ENCODE measurements around the gene TBX4. TPM values are rescaled to one million over a fixed set of nuclear protein-coding genes. Genes with fewer than 3 reads are reported as not detected.

The TBX4 gene
- total RNA-seq, 4 donors from 2014 or later = not detected

DNA sequence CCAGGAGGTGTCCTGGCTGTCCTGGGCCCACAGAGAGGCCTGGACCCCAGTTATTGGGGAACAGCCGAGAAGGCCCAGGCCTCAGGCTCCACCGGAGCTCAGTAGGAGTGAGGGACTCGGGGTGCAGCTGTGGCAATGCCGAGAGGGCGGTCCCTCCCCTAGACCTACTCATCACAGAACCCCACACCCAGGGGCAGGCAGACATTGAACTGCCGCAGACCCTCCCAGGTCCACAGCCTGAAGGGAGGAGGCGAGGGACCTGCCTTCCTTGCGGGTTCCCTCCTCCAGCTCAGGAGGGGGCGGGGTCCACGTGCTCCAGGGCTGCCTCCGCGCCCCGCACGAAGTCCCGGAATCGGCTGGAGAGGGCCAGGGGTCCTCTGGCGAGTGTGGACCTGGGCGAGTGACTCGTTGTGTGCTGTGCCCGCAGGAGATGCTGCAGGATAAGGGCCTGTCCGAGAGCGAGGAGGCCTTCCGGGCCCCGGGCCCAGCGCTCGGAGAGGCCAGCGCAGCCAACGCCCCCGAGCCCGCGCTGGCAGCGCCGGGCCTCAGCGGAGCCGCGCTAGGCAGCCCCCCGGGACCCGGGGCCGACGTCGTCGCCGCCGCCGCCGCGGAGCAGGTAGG is 3.9 kb downstream of the TBX4 start:
- Histone ChIP-seq H3K27ac (no peak overlapping the region), H3K27me3 (peaks cover 0 to 52% of the 10 kb centered on the region in 2 donors), H3K4me1 (peaks cover 0 to 35% (median 6%) of the 10 kb centered on the region in 4 donors), H3K9me3 (no peaks in the 10 kb centered on the region), H3K36me3 (no peaks in the 10 kb centered on the region), H3K4me3 (no peak overlapping the region)
- TF ChIP-seq, protein P1, sequence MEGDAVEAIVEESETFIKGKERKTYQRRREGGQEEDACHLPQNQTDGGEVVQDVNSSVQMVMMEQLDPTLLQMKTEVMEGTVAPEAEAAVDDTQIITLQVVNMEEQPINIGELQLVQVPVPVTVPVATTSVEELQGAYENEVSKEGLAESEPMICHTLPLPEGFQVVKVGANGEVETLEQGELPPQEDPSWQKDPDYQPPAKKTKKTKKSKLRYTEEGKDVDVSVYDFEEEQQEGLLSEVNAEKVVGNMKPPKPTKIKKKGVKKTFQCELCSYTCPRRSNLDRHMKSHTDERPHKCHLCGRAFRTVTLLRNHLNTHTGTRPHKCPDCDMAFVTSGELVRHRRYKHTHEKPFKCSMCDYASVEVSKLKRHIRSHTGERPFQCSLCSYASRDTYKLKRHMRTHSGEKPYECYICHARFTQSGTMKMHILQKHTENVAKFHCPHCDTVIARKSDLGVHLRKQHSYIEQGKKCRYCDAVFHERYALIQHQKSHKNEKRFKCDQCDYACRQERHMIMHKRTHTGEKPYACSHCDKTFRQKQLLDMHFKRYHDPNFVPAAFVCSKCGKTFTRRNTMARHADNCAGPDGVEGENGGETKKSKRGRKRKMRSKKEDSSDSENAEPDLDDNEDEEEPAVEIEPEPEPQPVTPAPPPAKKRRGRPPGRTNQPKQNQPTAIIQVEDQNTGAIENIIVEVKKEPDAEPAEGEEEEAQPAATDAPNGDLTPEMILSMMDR (IDR thresholded peaks at IDR 0.05) = no peak
- no peak for TF ChIP-seq POLR2A (IDR thresholded peaks at IDR 0.05)
- DNase-seq = peak in 2 of 3 donors; percentile 28 to 44

DNA sequence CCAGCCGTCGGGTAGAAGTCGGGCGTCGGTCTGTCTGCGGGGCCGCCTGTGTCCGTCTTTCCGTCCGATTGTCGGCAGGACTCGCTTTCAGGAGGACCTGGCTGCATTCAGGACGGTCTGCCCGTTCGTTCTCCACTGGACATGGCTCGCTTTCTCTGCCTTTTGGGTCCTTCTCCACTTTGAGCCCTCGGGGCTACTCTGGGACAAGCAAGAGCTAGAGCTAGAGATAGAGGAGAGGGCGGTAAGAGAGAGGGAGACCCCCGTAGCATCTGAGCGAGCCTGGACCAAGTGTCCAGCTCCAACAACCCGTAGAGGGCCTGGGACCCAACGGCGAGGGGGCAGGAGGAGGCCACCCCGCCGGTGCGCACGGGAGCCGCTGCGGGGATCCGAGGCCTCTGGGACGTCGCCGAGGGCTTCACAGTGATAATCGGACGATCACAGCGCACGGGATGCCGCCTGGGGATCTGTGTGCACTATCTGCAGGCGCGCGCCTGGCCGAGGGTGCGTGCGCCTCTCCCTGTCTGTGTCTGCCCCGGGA is 4.5 kb downstream of the TBX4 start:
- H3K9me3 ChIP-seq = no peaks in the 10 kb centered on the region
- peak in 2 of 3 donors; percentile 38 to 43 for DNase-seq
- no peaks in the 10 kb centered on the region for H3K36me3 ChIP-seq
- H3K4me1 ChIP-seq = peaks cover 0 to 39% (median 3%) of the 10 kb centered on the region in 4 donors
- H3K4me3 ChIP-seq = peak overlapping the region in 2 of 4 donors; percentile 26 to 27
- no peak overlapping the region for H3K27ac ChIP-seq
- H3K27me3 ChIP-seq = peaks cover 0 to 54% of the 10 kb centered on the region in 2 donors
- TF ChIP-seq POLR2A (IDR thresholded peaks at IDR 0.05) = no peak
- TF ChIP-seq, protein P1 (IDR thresholded peaks at IDR 0.05) = no peak

DNA sequence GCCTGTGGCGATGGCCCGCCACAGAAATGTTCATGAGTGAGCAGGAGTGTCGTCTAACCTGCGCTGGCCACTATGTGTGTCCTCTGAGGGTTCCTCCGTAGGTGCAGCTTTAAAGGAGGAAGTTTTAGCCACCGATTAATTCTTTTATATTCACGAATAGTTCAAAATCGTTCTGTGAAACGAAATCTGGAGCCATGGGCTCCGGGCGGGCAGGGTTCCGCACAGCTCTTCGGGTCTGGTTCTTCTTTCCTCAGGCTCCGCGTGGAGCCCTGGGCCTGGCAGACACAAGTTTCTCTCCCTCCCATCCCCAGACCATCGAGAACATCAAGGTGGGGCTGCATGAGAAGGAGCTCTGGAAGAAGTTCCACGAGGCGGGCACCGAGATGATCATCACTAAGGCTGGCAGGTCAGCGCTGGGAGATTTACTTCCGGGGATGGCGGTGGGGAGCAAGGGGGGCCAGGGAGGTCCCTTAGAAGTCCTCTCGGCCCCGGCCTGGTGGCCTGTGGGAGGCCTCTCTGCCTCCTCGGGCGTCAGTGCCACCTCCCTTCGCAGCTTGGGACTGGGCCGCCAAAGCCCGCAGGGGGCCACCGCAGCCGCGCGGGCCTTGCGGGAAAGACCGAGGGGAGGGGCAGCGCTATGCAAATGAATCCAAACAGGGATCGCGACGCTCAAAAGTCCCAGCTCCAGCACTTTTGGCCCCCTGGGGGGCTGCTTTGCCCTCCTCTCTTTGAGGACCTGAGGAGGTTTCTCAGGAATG is 5.2 kb downstream of the TBX4 start:
- H3K9me3 ChIP-seq = no peaks in the 10 kb centered on the region
- H3K4me3 ChIP-seq = peak overlapping the region in 3 of 4 donors; percentile 9 to 27 (median 26)
- no peak for TF ChIP-seq POLR2A (IDR thresholded peaks at IDR 0.05)
- TF ChIP-seq, protein P1 (IDR thresholded peaks at IDR 0.05) = no peak
- H3K4me1 ChIP-seq = peaks cover 0 to 39% (median under 1%) of the 10 kb centered on the region in 4 donors
- H3K27me3 ChIP-seq = peaks cover 0 to 51% of the 10 kb centered on the region in 2 donors
- H3K36me3 ChIP-seq = no peaks in the 10 kb centered on the region
- peak in 2 of 3 donors; percentile 37 to 40 for DNase-seq
- no peak overlapping the region for H3K27ac ChIP-seq

DNA sequence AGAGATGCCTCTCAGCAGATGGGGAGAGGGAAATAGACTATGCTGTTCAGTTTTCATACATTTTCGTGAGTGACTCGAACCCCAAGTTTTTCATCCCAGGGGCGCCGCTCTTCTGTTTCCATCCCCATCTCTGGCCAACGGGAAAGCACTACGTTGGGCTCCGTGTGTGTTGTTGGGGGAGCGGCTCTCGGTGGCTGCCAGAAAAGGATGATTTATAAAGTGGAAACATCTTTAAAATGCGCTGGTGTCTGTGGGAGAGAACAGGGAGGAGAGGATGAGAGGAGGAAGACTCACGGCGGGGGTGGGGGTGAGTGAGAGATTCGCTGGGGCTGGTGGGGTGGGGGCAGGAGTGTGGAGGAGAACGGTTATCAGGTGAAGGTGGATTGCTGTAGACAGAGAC is 5.8 kb downstream of the TBX4 start:
- Histone ChIP-seq H3K36me3 (no peaks in the 10 kb centered on the region), H3K4me1 (peaks cover 0 to 36% (median 0%) of the 10 kb centered on the region in 4 donors), H3K27ac (no peak overlapping the region), H3K4me3 (peak overlapping the region in 1 of 4 donors; percentile 26), H3K9me3 (no peaks in the 10 kb centered on the region), H3K27me3 (peaks cover 0 to 52% of the 10 kb centered on the region in 2 donors)
- no peak for DNase-seq
- TF ChIP-seq POLR2A (IDR thresholded peaks at IDR 0.05) = no peak
- TF ChIP-seq, protein P1 (IDR thresholded peaks at IDR 0.05) = no peak

DNA sequence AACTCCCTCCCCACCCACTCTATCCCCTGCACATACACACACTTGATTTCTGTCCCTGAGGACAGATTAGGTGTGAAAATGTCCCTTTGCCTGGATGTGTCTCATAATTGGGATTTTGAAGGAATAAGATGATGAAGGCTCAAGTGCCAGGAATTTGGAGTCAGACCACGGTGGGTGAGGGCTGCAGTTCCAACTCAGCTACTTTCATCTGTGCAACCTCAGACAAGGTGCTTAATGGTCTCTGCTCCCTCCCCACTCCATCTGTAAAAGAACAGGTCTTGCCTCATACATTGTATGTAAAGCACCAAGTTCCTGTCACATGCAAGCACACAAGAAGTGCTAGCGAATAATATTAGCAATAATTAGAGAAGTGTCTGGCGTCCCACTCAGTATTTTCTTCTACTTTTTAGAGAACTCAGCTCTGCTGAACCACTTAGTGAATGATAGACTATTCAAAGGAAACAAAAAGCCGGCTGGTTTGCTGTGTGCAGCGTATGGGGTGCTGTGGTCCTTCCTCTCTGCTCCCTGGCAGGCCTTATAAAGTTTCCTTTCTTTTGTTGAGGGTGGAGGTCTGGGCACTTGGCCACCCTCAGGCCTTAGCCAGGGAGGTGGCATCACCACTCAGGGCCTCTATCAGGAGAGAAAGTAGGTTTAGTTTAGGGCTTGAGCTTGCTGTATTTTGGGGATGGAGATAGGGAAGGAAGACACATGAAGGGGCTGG is 6.4 kb downstream of the TBX4 start:
- Histone ChIP-seq H3K27me3 (peaks cover 0 to 52% of the 10 kb centered on the region in 2 donors), H3K27ac (no peak overlapping the region), H3K9me3 (no peaks in the 10 kb centered on the region), H3K4me3 (no peak overlapping the region), H3K4me1 (peaks cover 0 to 36% (median 0%) of the 10 kb centered on the region in 4 donors), H3K36me3 (no peaks in the 10 kb centered on the region)
- TF ChIP-seq POLR2A (IDR thresholded peaks at IDR 0.05) = no peak
- TF ChIP-seq, protein P1 (IDR thresholded peaks at IDR 0.05) = no peak
- DNase-seq = no peak

All from Peyer's patch (tissue), 4 donors.